NK-92 (cell line): ENCODE results near the gene TEX35.
"Not testable (repeated sequence)": the region's sequence is repeated elsewhere in the genome, so short reads cannot be mapped to it uniquely, and the experiment has no call there.

ENCODE experiments used
- DNase-seq: peaks from one replicate; lab custom pipeline; 2025; ENCODE audit not compliant: unreplicated experiment; lab: John Stamatoyannopoulos, UW

TEX35 gene

GRCh38 chr1:178540646-178541045 is 27.7 kb downstream of the TEX35 start:
- no peak for DNase-seq

GRCh38 chr1:178541379-178541778 is 28.5 kb downstream of the TEX35 start:
- DNase-seq: no peak

GRCh38 chr1:178541829-178542553 is 29.1 kb downstream of the TEX35 start:
- no peak for DNase-seq

- DNase-seq: no peak
These were observed 29.8 kb downstream of the TEX35 start for GRCh38 chr1:178542554-178543289.

- DNase-seq: no peak
These were observed 30.3 kb downstream of the TEX35 start for GRCh38 chr1:178543290-178543607.

GRCh38 chr1:178544531-178544930 is 31.6 kb downstream of the TEX35 start:
- no peak for DNase-seq

GRCh38 chr1:178548108-178548507 is 35.2 kb downstream of the TEX35 start:
- no peak for DNase-seq

- DNase-seq: no peak
These were observed 38.4 kb downstream of the TEX35 start for GRCh38 chr1:178551307-178551706.

- DNase-seq: no peak
These were observed 39.0 kb downstream of the TEX35 start for GRCh38 chr1:178551940-178552339.

GRCh38 chr1:178552856-178553255 is 39.9 kb downstream of the TEX35 start:
- no peak for DNase-seq

GRCh38 chr1:178554351-178554750 is 41.4 kb downstream of the TEX35 start:
- DNase-seq: not testable (repeated sequence)

- not testable (repeated sequence) for DNase-seq
These were observed 42.7 kb downstream of the TEX35 start for GRCh38 chr1:178555613-178556012.

- not testable (repeated sequence) for DNase-seq
These were observed 45.9 kb downstream of the TEX35 start for GRCh38 chr1:178558816-178559215.

- DNase-seq: no peak
These were observed 48.0 kb downstream of the TEX35 start for GRCh38 chr1:178560871-178561376.

GRCh38 chr1:178563099-178563820 is 50.4 kb downstream of the TEX35 start:
- DNase-seq: no peak

- no peak for DNase-seq
These were observed 51.3 kb downstream of the TEX35 start for GRCh38 chr1:178564086-178564782.

- DNase-seq: no peak
These were observed 51.9 kb downstream of the TEX35 start for GRCh38 chr1:178564783-178565180.

- DNase-seq: no peak
These were observed 52.7 kb downstream of the TEX35 start for GRCh38 chr1:178565586-178565985.

- no peak for DNase-seq
These were observed 53.3 kb downstream of the TEX35 start for GRCh38 chr1:178566187-178566586.

GRCh38 chr1:178571807-178572206 is 58.9 kb downstream of the TEX35 start:
- no peak for DNase-seq
